HG02623 (cell line): ENCODE data around the gene ZNF578.
"Not testable (repeated sequence)": the region's sequence is repeated elsewhere in the genome, so short reads cannot be mapped to it uniquely, and the experiment has no call there.

ENCODE experiments used
- ATAC-seq: cut with Tn5 transposase; IDR thresholded peaks from one replicate; pipeline ENCODE4 v1.9.1; 2021; ENCODE audit warnings: moderate library complexity; ENCODE audit not compliant: unreplicated experiment

The ZNF578 gene

DNA sequence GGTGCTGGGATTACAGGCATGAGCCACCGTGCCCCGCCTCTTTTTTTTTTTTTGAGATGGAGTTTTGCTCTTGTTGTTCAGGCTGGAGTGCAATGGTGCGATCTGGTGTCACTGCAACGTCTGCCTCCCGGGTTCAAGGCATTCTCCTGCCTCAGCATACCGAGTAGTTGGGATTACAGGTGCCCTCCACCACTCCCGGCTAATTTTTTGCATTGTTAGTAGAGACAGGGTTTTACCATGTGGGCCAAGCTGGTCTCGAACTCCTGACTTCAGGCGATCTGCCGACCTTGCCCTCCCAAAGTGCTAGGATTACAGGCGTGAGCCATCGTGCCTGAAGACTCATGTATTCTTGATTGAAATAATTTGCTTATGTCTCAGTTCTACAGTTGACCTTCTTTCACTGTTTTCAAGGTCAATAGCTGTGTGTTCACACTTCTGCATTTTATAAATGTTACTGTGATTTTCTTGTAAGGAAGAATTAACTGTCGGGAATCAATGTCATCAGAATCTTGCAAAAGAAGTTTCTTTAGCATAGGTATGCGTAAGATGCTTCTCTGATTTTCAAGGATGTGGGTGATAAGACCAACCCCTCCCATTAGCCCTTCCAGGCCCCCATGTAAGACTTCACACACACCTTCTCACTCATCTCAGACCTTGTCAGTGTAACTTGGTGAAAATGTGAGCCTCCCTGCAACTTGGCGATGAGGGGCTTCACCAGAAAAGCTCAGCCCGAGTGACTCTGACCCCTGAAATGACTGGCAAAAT is 104.1 kb downstream of the ZNF578 start:
- no peak for ATAC-seq

DNA sequence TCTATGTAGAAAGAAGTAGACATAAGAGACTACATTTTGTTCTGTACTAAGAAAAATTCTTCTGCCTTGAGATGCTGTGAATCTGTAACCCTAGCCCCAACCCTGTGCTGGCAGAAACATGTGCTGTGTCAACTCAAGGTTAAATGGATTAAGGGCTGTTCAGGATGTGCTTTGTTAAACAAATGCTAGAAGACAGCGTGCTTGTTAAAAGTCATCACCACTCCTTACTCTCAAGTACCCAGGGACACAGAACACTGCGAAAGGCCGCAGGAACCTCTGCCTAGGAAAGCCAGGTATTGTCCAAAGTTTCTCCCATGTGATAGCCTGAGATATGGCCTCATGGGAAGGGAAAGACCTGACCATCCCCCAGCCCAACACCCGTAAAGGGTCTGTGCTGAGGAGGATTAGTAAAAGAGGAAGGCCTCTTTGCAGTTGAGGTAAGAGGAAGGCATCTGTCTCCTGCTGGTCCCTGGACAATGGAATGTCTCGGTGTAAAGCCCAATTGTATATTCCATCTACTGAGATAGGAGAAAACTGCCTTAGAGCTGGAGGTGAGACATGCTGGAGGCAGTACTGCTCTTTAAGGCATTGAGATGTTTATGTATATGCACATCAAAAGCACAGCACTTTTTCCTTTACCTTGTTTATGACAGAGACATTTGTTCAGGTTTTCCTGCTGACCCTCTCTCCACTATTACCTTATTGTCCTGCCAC is 105.5 kb downstream of the ZNF578 start:
- not testable (repeated sequence) for ATAC-seq

DNA sequence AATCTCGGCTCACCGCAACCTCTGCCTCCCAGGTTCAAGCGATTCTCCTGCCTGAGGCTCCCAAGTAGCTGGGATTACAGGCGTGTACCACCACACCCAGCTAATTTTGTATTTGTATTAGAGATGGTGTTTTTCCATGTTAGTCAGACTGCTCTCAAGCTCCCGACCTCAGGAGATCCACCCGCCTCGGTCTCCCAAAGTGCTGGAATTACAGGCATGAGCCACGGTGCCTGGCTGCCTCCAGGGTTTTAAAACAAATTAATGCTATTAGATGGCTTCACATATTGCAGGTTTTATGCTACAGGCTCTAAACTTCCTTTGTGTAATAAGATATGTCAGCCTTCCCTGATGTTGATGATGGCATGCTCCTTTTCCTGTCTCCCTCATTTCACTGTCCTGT is 108.3 kb downstream of the ZNF578 start:
- ATAC-seq, result not testable (repeated sequence)
